ENCODE data around the gene SLC17A1. TPM values are rescaled to one million over a fixed set of nuclear protein-coding genes. Genes with fewer than 3 reads are reported as not detected.

Gene SLC17A1
- total and polyA plus RNA-seq, 8 donors, result not detected

DNA sequence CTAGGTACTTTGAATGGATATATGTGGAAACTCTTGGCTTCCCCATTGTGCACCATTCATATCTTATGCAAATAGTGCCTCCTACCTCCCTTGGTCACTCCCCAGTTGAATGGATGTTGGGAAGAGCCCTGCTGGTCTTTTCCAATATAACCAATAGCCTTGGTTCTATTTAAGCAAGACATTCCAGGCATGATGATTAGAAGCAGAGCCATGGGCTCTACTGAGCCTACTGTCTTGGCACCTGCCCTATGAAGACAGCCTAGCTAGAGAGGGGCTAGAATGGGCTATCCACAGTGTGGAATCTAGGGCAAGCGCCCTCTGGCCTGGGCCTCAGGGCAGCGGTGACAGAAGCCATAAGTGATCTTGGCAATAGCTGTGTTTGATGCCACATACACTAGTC lies 15.6 kb downstream of the SLC17A1 start:
- H3K27me3 ChIP-seq, result no peaks in the 10 kb centered on the region
- intact Hi-C loops (cut with DNase I; ENCODE audit: low total_unique reads), result no loop called here
- no peaks in the 10 kb centered on the region for H3K36me3 ChIP-seq
- H3K4me1 ChIP-seq, result no peaks in the 10 kb centered on the region
- H3K9me3 ChIP-seq, result peaks cover 0 to 3% (median 0%) of the 10 kb centered on the region in 4 donors
- TF ChIP-seq, protein P1, sequence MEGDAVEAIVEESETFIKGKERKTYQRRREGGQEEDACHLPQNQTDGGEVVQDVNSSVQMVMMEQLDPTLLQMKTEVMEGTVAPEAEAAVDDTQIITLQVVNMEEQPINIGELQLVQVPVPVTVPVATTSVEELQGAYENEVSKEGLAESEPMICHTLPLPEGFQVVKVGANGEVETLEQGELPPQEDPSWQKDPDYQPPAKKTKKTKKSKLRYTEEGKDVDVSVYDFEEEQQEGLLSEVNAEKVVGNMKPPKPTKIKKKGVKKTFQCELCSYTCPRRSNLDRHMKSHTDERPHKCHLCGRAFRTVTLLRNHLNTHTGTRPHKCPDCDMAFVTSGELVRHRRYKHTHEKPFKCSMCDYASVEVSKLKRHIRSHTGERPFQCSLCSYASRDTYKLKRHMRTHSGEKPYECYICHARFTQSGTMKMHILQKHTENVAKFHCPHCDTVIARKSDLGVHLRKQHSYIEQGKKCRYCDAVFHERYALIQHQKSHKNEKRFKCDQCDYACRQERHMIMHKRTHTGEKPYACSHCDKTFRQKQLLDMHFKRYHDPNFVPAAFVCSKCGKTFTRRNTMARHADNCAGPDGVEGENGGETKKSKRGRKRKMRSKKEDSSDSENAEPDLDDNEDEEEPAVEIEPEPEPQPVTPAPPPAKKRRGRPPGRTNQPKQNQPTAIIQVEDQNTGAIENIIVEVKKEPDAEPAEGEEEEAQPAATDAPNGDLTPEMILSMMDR (IDR thresholded peaks at IDR 0.05), result no peak
- TF ChIP-seq POLR2AphosphoS5 (IDR thresholded peaks at IDR 0.05) (no peak), POLR2A (IDR thresholded peaks at IDR 0.05) (no peak), EP300 (IDR thresholded peaks at IDR 0.05) (no peak)
- H3K27ac ChIP-seq, result no peak overlapping the region
- no peak for DNase-seq
- no peak overlapping the region for H3K4me3 ChIP-seq
- 90 to 99% (median 95%) methylated on average over 2 of the region's 2 CpGs for WGBS, 5 donors

DNA sequence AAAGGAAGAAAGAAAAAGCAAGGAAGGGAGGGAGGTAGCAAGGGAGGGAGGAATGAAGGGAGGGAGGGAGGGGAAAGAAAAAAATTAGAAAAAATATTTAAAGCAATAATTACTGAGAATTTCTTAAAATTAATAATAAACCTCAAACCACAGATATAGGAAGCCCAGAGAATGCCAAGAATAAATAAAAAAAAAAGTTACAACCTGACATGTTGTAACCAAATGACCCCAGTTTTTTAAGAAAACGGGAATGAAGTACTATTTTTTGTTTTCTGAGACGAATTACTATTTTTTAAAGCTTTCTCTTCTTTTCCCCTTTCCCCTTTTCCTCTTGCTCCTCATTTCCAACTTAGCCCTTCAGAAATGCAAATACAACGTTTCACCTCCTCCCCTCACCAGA lies 16.7 kb downstream of the SLC17A1 start:
- intact Hi-C loops (cut with DNase I; ENCODE audit: low total_unique reads), result no loop called here
- 63 to 69% (median 65%) methylated on average over 3 of the region's 3 CpGs for WGBS, 5 donors

DNA sequence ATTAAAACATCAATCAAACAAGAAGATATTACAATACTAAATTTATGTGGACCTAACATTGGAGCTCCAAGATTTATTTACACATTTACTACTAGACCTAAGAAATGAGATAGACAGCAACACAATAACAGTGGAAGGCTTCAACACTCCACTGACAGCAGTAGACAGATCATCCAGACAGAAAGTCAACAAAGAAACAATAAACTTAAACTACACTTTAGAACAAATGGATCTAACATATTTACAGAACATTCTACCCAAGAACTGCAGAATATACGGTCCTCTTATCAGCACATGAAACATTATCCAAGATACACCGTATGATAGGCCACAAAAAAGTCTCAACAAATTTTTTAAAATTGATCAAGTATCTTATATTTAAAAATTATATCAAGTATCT lies 27.0 kb downstream of the SLC17A1 start:
- Histone ChIP-seq H3K9me3 (no peaks in the 10 kb centered on the region), H3K36me3 (no peaks in the 10 kb centered on the region), H3K4me1 (no peaks in the 10 kb centered on the region), H3K27ac (no peak overlapping the region), H3K4me3 (no peak overlapping the region), H3K27me3 (no peaks in the 10 kb centered on the region)
- WGBS, 5 donors, result 61 to 80% (median 69%) methylated on average over 2 of the region's 2 CpGs
- DNase-seq, result no peak
- intact Hi-C loops (cut with DNase I; ENCODE audit: low total_unique reads), result no loop called here
- TF ChIP-seq EP300 (IDR thresholded peaks at IDR 0.05) (no peak), POLR2A (IDR thresholded peaks at IDR 0.05) (no peak), POLR2AphosphoS5 (IDR thresholded peaks at IDR 0.05) (no peak)
- TF ChIP-seq, protein P1 (IDR thresholded peaks at IDR 0.05), result no peak

More for the DNA sequence above, 16.7 kb downstream of the SLC17A1 start:
- no peaks in the 10 kb centered on the region for H3K36me3 ChIP-seq
- H3K4me1 ChIP-seq, result no peaks in the 10 kb centered on the region
- H3K9me3 ChIP-seq, result peaks cover 0 to 3% (median 0%) of the 10 kb centered on the region in 4 donors
- no peak overlapping the region for H3K4me3 ChIP-seq
- no peak overlapping the region for H3K27ac ChIP-seq
- TF ChIP-seq, protein P1 (IDR thresholded peaks at IDR 0.05), result no peak
- TF ChIP-seq POLR2AphosphoS5 (IDR thresholded peaks at IDR 0.05) (no peak), POLR2A (IDR thresholded peaks at IDR 0.05) (no peak), EP300 (IDR thresholded peaks at IDR 0.05) (no peak)
- DNase-seq, result no peak
- no peaks in the 10 kb centered on the region for H3K27me3 ChIP-seq

DNA sequence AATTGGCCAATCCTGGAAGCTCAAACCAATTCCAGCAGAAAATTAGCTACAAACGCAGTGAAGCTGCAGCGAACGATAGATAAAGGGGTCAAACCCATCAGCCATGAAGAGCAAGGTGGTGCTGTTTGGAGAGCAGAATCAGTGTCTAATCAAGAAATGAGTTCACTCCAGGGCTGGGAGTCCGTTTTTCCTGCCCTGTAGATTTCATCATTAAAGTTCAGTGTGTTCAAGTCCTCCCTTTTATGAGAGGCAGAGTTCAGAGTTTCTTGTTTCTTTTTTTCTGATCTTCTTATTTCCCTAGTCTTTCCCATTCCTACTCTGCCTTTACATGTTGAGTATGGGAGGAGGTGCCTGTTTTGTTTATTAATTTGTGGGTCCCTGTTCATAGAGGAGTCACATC lies 30.4 kb downstream of the SLC17A1 start:
- no peak overlapping the region for H3K4me3 ChIP-seq
- no peaks in the 10 kb centered on the region for H3K36me3 ChIP-seq
- intact Hi-C loops (cut with DNase I; ENCODE audit: low total_unique reads), result no loop called here
- no peaks in the 10 kb centered on the region for H3K27me3 ChIP-seq
- no peaks in the 10 kb centered on the region for H3K4me1 ChIP-seq
- TF ChIP-seq POLR2AphosphoS5 (IDR thresholded peaks at IDR 0.05) (no peak), EP300 (IDR thresholded peaks at IDR 0.05) (no peak), POLR2A (IDR thresholded peaks at IDR 0.05) (no peak)
- TF ChIP-seq, protein P1 (IDR thresholded peaks at IDR 0.05), result no peak
- no peak overlapping the region for H3K27ac ChIP-seq
- no peak for DNase-seq
- H3K9me3 ChIP-seq, result no peaks in the 10 kb centered on the region
- WGBS, 5 donors, result 69 to 77% (median 74%) methylated on average over 4 of the region's 4 CpGs
